ENCODE results near the gene TRIML2. TPM values are rescaled to one million over a fixed set of nuclear protein-coding genes. Genes with fewer than 3 reads are reported as not detected.

TRIML2 gene
- total and polyA plus RNA-seq, 4 donors: not detected

DNA sequence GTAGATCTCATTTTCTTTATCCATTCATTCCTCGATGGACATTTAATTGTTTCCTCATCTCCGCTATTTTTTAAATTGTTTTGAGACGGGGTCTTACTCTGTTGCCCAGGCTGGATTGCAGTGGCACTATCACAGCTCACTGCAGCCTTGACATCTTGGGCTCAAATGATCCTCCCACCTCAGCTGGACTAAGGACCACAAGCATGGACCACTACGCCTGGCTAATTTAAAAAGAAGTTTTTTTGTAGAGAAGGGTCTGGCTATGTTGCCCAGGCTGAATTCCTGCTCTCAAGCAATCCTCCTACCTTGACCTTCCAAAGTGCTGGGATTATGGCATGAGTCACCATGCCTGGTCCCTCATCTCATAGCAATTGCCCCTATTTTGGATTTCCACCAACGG lies 22.8 kb upstream of the TRIML2 start:
- no peak overlapping the region for H3K4me3 ChIP-seq (ENCODE audit: low read depth in 1 of 3, low read length in 3 of 3)
- no peak overlapping the region for H3K27ac ChIP-seq (ENCODE audit: low read depth in 1 of 2, low read length in 2 of 2)
- H3K4me1 ChIP-seq (ENCODE audit: control insufficient read depth in 4 of 4, insufficient read depth in 4 of 4, low read length in 3 of 4): no peaks in the 10 kb centered on the region
- H3K27me3 ChIP-seq (ENCODE audit: control insufficient read depth in 4 of 4, insufficient read depth in 4 of 4, low read length in 3 of 4): no peaks in the 10 kb centered on the region
- no peak for TF ChIP-seq RAD21 (IDR thresholded peaks at IDR 0.05)
- TF ChIP-seq, protein P1, sequence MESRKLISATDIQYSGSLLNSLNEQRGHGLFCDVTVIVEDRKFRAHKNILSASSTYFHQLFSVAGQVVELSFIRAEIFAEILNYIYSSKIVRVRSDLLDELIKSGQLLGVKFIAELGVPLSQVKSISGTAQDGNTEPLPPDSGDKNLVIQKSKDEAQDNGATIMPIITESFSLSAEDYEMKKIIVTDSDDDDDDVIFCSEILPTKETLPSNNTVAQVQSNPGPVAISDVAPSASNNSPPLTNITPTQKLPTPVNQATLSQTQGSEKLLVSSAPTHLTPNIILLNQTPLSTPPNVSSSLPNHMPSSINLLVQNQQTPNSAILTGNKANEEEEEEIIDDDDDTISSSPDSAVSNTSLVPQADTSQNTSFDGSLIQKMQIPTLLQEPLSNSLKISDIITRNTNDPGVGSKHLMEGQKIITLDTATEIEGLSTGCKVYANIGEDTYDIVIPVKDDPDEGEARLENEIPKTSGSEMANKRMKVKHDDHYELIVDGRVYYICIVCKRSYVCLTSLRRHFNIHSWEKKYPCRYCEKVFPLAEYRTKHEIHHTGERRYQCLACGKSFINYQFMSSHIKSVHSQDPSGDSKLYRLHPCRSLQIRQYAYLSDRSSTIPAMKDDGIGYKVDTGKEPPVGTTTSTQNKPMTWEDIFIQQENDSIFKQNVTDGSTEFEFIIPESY (IDR thresholded peaks at IDR 0.05): no peak
- TF ChIP-seq, protein P2, sequence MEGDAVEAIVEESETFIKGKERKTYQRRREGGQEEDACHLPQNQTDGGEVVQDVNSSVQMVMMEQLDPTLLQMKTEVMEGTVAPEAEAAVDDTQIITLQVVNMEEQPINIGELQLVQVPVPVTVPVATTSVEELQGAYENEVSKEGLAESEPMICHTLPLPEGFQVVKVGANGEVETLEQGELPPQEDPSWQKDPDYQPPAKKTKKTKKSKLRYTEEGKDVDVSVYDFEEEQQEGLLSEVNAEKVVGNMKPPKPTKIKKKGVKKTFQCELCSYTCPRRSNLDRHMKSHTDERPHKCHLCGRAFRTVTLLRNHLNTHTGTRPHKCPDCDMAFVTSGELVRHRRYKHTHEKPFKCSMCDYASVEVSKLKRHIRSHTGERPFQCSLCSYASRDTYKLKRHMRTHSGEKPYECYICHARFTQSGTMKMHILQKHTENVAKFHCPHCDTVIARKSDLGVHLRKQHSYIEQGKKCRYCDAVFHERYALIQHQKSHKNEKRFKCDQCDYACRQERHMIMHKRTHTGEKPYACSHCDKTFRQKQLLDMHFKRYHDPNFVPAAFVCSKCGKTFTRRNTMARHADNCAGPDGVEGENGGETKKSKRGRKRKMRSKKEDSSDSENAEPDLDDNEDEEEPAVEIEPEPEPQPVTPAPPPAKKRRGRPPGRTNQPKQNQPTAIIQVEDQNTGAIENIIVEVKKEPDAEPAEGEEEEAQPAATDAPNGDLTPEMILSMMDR (IDR thresholded peaks at IDR 0.05; ENCODE audit: low read depth, low read length, missing input control): no peak
- TF ChIP-seq JUND (IDR thresholded peaks at IDR 0.05): no peak
- TF ChIP-seq EGR1 (IDR thresholded peaks at IDR 0.05; ENCODE audit: low read depth in 2 of 2): no peak
- TF ChIP-seq HNF4A (conservative IDR thresholded peaks at IDR 0.05): no peak
- TF ChIP-seq FOXA2 (IDR thresholded peaks at IDR 0.05): no peak
- TF ChIP-seq, protein P3, sequence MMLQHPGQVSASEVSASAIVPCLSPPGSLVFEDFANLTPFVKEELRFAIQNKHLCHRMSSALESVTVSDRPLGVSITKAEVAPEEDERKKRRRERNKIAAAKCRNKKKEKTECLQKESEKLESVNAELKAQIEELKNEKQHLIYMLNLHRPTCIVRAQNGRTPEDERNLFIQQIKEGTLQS (IDR thresholded peaks at IDR 0.05): no peak
- no peak for TF ChIP-seq YY1 (IDR thresholded peaks at IDR 0.05)
- TF ChIP-seq, protein P4, sequence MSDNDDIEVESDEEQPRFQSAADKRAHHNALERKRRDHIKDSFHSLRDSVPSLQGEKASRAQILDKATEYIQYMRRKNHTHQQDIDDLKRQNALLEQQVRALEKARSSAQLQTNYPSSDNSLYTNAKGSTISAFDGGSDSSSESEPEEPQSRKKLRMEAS (IDR thresholded peaks at IDR 0.05): no peak
- TF ChIP-seq FOXA1 (IDR thresholded peaks at IDR 0.05): no peak
- no peak for TF ChIP-seq GABPA (IDR thresholded peaks at IDR 0.05 in 1 of 2, conservative IDR thresholded peaks at IDR 0.05 in 1 of 2)
- TF ChIP-seq HNF4G (IDR thresholded peaks at IDR 0.05): no peak
- no peak for TF ChIP-seq RXRA (IDR thresholded peaks at IDR 0.05)
- TF ChIP-seq SP1 (IDR thresholded peaks at IDR 0.05): no peak
- TF ChIP-seq, protein P5, sequence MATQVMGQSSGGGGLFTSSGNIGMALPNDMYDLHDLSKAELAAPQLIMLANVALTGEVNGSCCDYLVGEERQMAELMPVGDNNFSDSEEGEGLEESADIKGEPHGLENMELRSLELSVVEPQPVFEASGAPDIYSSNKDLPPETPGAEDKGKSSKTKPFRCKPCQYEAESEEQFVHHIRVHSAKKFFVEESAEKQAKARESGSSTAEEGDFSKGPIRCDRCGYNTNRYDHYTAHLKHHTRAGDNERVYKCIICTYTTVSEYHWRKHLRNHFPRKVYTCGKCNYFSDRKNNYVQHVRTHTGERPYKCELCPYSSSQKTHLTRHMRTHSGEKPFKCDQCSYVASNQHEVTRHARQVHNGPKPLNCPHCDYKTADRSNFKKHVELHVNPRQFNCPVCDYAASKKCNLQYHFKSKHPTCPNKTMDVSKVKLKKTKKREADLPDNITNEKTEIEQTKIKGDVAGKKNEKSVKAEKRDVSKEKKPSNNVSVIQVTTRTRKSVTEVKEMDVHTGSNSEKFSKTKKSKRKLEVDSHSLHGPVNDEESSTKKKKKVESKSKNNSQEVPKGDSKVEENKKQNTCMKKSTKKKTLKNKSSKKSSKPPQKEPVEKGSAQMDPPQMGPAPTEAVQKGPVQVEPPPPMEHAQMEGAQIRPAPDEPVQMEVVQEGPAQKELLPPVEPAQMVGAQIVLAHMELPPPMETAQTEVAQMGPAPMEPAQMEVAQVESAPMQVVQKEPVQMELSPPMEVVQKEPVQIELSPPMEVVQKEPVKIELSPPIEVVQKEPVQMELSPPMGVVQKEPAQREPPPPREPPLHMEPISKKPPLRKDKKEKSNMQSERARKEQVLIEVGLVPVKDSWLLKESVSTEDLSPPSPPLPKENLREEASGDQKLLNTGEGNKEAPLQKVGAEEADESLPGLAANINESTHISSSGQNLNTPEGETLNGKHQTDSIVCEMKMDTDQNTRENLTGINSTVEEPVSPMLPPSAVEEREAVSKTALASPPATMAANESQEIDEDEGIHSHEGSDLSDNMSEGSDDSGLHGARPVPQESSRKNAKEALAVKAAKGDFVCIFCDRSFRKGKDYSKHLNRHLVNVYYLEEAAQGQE (IDR thresholded peaks at IDR 0.05): no peak
- TF ChIP-seq NR2F2 (IDR thresholded peaks at IDR 0.05): no peak
- WGBS: 70% methylated on average over 5 of the region's 5 CpGs
- H3K9me3 ChIP-seq (ENCODE audit: control insufficient read depth in 4 of 4, low read length in 3 of 4): peaks cover 0 to 2% (median 0%) of the 10 kb centered on the region in 4 donors
- H3K36me3 ChIP-seq (ENCODE audit: control insufficient read depth in 4 of 4, insufficient read depth in 3 of 4, low read depth in 1 of 4, low read length in 3 of 4): no peaks in the 10 kb centered on the region
- H3K9ac ChIP-seq (ENCODE audit: low read depth in 1 of 2, low read length in 2 of 2): no peak overlapping the region
- no peak for DNase-seq (ENCODE audit: low spot score)

DNA sequence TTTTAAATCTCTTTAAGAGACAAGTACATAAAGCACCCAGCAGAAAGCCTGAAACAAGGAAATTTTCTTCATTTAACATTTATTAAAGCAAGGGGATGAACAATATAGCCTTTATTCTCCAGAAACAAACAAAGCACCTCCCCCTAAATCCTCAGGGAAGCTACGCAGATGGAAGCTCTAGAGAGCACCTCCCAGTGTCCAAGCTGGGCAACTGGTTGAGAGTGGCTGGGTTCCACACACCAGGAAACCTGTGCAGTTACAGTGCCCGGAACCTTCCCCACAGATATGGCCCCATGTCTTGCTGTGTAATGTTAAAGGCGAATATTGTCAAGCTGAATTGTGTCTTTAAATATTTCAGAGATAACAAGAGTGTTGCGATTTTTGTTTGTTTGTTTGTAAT lies 21.0 kb upstream of the TRIML2 start:
- Histone ChIP-seq H3K27ac (ENCODE audit: low read depth in 1 of 2, low read length in 2 of 2) (no peak overlapping the region), H3K4me3 (ENCODE audit: low read depth in 1 of 3, low read length in 3 of 3) (no peak overlapping the region), H3K27me3 (ENCODE audit: control insufficient read depth in 4 of 4, insufficient read depth in 4 of 4, low read length in 3 of 4) (no peaks in the 10 kb centered on the region), H3K36me3 (ENCODE audit: control insufficient read depth in 4 of 4, insufficient read depth in 3 of 4, low read depth in 1 of 4, low read length in 3 of 4) (no peaks in the 10 kb centered on the region), H3K9me3 (ENCODE audit: control insufficient read depth in 4 of 4, low read length in 3 of 4) (peaks cover 0 to 3% (median under 1%) of the 10 kb centered on the region in 4 donors), H3K4me1 (ENCODE audit: control insufficient read depth in 4 of 4, insufficient read depth in 4 of 4, low read length in 3 of 4) (no peaks in the 10 kb centered on the region), H3K9ac (ENCODE audit: low read depth in 1 of 2, low read length in 2 of 2) (no peak overlapping the region)
- 78% methylated on average over 4 of the region's 4 CpGs for WGBS
- DNase-seq (ENCODE audit: low spot score): no peak
- TF ChIP-seq EGR1 (IDR thresholded peaks at IDR 0.05; ENCODE audit: low read depth in 2 of 2): no peak
- no peak for TF ChIP-seq FOXA1 (IDR thresholded peaks at IDR 0.05)
- TF ChIP-seq RAD21 (IDR thresholded peaks at IDR 0.05): no peak
- TF ChIP-seq GABPA (IDR thresholded peaks at IDR 0.05 in 1 of 2, conservative IDR thresholded peaks at IDR 0.05 in 1 of 2): no peak
- no peak for TF ChIP-seq RXRA (IDR thresholded peaks at IDR 0.05)
- no peak for TF ChIP-seq FOXA2 (IDR thresholded peaks at IDR 0.05)
- no peak for TF ChIP-seq YY1 (IDR thresholded peaks at IDR 0.05)
- TF ChIP-seq, protein P4 (IDR thresholded peaks at IDR 0.05): no peak
- TF ChIP-seq, protein P5 (IDR thresholded peaks at IDR 0.05): no peak
- TF ChIP-seq TAF1 (conservative IDR thresholded peaks at IDR 0.05): no peak
